NCI-H1436 (cell line): Measurements from ENCODE around the gene ISG15.
"Not testable (repeated sequence)": the region's sequence is repeated elsewhere in the genome, so short reads cannot be mapped to it uniquely, and the experiment has no call there.

Experiments
- DNase-seq: peaks from one replicate; lab custom pipeline; 2025; lab: John Stamatoyannopoulos, UW

Gene ISG15

GRCh38 chr1:994546-994945, 18.8 kb upstream of the ISG15 start:
- not testable (repeated sequence) for DNase-seq

- no peak for DNase-seq
These were observed 17.3 kb upstream of the ISG15 start for GRCh38 chr1:995665-996633.

GRCh38 chr1:996851-997712, 16.2 kb upstream of the ISG15 start:
- DNase-seq: no peak

DNA sequence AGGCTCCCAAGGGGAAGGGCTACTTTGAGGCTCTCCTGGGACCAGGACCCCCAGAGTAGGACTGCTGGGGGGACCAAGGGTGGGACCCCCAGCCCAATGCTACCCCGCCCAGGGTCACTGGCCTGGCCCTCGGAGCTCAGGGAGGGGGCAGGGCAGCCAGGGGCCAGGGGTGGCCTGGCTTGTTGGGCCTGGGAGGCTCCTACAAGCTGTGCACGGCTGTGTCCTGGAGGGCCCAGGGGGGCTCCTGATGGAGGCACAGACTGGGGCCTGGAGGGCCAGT, 15.6 kb upstream of the ISG15 start:
- no peak for DNase-seq

GRCh38 chr1:997993-998744, 15.1 kb upstream of the ISG15 start:
- no peak for DNase-seq

- no peak for DNase-seq
These were observed 14.6 kb upstream of the ISG15 start for GRCh38 chr1:998745-998994.

DNA sequence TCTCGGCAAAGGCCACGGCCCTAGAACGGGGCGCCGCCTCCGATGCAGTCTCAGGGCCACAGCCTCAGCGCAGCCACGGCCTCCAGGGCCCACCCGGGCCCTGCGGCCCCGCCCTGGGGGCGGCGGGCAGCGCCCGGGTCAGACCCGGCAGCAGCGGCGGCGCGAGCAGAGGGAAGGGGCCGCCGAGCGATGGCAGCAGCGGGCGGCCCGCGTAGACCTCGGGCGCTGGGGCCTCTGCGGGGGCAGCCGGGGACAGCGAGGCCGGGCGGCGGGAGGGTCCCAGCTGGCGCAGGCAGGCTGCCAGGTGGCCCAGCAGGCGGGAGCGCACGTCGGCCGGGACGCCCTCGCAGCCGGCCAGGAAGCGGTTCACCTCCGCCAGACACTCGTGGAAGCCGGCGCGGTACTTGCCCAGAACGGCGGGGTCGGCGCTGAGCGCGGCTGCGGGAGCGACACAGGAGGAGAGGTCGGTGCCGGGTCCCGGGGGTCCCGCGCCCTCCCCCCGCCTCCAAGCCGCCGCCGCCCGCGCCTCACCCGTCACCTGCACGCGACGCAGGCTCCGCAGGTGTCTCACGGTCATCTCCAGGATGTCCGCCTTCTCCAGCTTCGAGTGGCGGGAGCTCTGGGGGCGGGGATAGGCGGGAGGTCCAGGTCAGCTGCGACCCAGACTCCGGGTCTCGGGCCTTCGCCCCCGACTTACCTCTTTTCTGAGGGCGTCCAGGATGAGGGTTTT, 14.1 kb upstream of the ISG15 start:
- DNase-seq: no peak

- peak; percentile 67 for DNase-seq
These were observed 13.5 kb upstream of the ISG15 start, which contains the start of gene HES4 for GRCh38 chr1:999725-1000356. TSS of gene HES4 (minus strand) at chr1:1000097. CDS start at chr1:999973, 124 bp downstream.

GRCh38 chr1:1000357-1001056, 12.8 kb upstream of the ISG15 start:
- DNase-seq: peak; percentile 54

DNA sequence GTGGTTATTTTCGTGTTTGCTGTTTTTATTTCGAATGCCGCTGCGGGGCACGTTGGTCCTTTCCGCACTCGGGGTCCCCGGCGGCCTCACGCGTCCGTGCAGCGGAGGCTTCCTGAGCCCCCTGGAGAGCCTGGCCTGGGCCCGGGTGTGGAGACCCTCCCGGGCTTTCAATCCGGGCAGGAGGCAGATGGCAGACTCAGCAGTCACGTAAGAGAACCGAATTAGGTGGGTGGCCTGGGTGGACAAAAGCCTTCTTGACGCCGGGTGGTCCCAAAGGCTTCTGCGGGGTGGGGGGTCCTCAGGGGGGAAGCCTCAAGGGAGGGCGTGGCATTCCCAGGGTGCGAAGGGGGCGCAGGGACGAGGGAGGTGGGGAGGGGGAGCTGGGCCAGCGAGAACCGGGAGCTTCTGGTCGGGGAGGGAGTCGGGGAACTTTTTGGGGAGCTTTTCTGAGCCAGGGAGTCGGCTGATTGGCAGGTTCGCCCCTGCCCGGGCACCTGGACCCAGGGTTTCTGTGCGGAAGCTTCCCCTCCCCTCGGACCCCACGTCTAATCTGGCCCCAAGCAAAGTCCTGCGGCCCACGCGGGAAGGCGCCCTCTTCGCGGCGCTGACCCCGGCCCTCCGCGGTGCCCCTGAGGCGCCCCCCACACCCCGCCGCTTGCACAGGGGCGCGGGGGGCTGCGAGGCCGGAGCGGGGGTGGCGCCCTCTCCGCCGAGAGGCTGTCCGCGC, 12.1 kb upstream of the ISG15 start:
- DNase-seq: no peak

DNA sequence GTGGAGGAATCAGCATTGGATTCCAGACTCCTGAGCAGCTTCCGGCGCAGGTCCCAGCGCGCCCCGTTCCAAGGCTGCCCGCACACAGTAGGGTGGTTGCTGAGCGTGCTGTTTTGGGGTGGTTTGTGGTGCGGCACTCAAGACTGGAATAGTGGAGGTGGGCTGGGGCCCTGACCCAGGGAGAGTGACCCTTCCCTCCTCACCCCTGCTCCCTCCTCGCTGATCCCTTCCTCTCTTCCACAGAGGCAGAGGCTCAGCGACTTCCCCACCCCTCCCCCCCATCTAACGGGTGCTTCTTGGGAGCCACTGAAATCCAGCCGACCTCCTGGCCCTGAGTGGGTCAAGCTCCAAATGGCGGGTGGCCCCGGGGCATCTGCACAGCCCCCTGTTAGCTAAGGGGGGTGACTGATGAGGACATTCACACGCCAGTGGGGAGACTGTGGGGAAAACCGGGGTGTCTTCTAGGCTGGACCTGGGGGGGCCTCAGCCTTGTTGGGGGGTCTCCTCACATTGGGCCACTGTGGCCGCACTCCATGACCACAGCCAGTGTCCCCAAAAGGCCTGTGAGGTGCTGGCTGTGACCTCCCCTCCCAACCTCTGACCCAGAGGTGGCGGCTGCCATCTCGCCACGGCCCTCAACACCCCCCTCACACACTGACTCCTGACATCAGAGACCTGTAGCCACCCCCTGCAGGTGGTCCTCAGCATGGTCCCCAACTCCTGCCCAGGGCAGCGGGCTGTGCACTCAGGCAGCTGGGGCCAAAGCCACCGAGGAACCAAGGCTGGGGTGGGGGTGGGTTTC, 9.5 kb upstream of the ISG15 start:
- no peak for DNase-seq

DNA sequence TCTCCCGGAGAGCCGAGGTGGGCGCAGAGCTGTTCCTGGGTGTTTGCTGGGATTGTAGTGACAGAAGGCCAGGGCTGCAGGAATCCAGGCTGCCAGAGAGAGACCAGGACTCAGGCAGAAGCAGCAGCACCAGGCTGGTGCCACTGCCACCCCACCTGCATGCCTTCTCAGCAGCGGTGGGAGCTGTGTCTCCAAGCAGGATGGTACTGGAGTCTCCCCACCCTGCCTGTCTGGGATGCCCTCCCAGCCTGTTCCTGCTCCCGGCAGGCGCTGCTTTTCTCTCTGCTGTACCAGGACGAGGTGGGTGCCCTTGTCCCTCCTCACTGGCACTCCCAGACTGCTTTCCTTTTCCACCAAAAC, 8.9 kb upstream of the ISG15 start:
- no peak for DNase-seq

DNA sequence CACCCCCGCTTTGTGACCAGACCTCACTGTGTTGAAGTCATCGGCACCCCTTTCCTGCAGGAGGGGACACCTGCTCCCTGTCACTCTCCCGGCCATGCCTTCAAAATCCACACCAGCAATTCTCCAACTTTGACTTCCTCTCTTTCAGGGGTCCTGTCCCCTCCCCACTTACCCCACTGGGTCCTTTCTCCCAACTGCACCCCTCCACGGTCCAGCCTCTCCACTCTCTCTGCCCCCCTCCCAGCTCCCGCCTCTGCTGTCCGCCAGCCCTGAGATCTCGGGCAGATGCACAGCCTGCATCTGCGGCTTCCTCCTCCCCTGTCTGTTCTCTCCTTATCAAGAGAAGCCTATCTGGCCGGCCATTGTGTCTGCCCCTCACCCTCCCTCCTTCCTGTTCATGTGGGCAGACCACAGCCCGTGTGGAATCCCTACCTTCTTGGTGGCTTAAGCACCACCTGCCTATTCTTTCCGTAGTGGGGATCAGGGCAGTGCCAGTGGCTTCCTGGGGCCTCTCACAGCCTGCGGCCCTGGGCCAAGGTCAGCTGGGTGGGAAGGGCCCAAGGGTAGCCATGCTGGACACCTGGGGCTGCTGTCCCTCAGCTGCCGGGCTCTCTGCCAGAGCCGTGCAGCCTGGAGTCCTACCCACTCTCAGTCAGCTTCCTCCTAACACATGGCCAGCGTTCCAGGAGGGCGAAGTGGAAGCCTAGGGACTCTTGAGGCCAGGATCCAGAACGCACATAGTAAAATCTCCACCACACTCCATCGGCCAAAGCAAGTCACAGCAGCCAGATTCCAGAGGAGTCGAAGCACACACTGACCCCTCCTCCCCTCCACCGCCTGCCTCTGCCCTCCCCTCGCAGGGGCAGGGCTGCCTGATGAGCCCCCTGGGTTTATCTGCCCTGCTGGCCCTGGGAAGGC, 8.3 kb upstream of the ISG15 start:
- no peak for DNase-seq

DNA sequence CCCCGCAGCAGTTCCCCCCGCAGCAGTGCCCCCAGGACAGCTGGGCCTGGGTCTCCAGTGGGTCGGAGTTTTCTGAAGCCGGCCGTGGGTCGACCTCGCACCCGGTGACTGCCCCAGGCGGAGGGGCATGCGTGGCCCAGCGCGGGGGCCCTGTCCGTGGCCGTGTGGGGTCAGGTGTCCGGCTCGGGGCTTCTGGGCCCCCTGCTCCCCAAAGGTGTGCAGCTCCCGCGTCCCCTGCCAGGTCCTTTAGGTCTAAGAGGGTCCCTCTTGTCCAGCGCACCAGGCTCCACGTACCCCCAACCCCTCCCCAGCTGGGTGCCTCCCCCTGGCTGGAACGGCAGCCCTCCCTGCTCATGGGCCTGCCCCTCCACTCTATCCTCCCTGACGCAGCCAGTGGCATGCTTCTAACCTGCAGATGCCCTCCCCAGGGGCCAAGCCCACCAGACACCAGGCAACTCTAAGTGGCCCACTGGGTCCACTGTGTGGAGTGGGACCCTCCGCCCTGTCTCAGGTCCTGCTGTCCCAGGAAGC, 7.5 kb upstream of the ISG15 start:
- no peak for DNase-seq

DNA sequence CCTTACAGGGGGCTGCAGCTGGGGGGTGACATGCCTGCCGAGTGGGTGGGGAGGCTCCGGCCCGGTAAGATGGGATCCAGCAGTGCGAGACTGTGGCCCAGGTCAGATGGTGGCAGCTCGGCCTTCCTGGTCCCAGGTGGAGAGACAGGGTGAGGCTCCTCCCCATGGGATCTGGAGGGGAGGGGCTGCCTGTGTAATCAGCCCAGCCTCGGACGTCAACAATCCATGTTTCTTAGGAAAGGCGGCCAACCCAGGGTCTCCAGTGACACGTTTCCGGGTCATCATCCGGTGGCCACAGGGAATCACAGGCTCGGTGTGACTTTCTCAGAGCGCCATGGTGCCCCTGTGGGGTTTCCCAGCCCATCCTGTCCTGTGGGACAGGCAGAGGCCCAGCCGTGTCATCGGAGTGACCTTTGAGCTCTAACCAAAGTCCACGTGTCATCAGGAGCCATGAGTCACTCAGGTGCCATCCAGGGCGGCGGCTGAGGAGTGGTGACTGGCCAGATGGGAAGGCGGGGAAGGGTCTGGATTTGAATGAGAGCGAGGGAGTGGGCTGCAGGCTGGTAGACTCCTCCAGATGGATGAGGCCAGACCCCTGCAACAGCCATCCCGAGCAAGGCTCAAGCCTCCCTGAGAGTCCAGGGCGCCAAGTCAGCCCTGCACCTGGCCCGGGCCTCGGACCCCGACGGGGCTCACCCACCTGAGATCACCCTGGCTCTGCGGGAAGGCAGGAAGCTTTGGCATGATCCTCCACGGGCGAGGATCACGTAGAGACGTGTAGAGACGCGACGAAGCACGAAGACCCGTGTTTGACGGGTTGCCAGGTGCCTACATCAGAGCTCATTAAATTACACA, 6.8 kb upstream of the ISG15 start:
- no peak for DNase-seq

- DNase-seq: not testable (repeated sequence)
These were observed 3.2 kb upstream of the ISG15 start for GRCh38 chr1:1010131-1010530.

DNA sequence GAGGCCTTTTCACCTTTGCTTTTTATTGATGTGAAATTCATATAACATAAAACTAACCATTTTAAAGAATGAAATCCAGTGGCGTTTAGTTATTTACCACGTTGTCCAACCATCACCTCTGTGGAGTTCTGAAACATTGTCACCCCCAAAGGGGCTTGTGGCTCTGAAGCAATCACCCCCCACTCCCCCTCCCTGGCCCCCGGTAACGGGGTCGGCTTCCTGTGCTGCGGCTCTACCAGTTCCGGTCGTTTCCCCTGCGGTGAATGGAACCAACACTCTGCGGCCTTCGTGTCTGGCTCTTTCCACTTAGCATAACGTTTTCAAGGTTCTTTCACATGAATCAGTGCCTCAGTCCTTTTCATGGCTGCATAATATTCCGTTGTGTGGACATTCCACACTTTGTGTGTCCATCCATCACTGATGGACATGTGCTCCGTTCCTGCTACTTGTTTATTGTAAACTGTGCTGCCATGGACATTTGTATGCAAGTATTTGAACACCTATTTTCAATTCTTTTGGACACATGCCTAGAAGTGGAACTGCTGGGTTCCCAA, 1.8 kb upstream of the ISG15 start:
- DNase-seq: no peak
